ENCODE results near the gene IDH3B. TPM values are rescaled to one million over a fixed set of nuclear protein-coding genes. Genes with fewer than 3 reads are reported as not detected.

The IDH3B gene
- total and polyA plus RNA-seq, 2 donors (not counting 3 experiments of a cell fraction or from before 2014, with no cell fraction given): 86.9 to 177 TPM

- no peak for FAIRE-seq
- dilution Hi-C loops (cut with MboI; ENCODE audit: extremely low pct_ligation_motif_present, low sequenced_read_pairs) (no loop called here), intact Hi-C loops (cut with micrococcal nuclease) (no loop called here)
- Histone ChIP-seq H3K9ac (replicated peaks; ENCODE audit: extremely low read depth, insufficient read depth, low read length) (no peak overlapping the region), H3K9me3 (replicated peaks; ENCODE audit: control insufficient read depth, insufficient read depth, low read length) (no peaks in the 10 kb centered on the region), H3K36me3 (ENCODE audit: control insufficient read depth in 2 of 2, extremely low read depth in 1 of 2, insufficient read depth in 2 of 2, low read length in 2 of 2) (no peaks in the 10 kb centered on the region), H3K9me1 (replicated peaks; ENCODE audit: control insufficient read depth, extremely low read depth, insufficient read depth, low read length) (no peaks in the 10 kb centered on the region), H3K27ac (ENCODE audit: insufficient read depth, low read depth, low read length) (no peak overlapping the region), H3K4me3 (replicated peaks in 1 of 3; ENCODE audit: insufficient read depth in 1 of 3, low read depth in 1 of 3, low read length in 3 of 3) (no peak overlapping the region), H3K4me1 (ENCODE audit: control insufficient read depth, extremely low read depth, insufficient read depth, low read length) (no peaks in the 10 kb centered on the region), H4K20me1 (replicated peaks; ENCODE audit: control insufficient read depth, extremely low read depth, insufficient read depth, low read length) (no peaks in the 10 kb centered on the region), H2AFZ (ENCODE audit: low read depth, low read length) (no peak overlapping the region), H3K27me3 (ENCODE audit: control insufficient read depth in 2 of 2, insufficient read depth in 2 of 2, low read length in 2 of 2) (peaks cover 0 to 2% of the 10 kb centered on the region in 2 experiments), H3K79me2 (ENCODE audit: control insufficient read depth, insufficient read depth, low read length) (no peaks in the 10 kb centered on the region), H3K4me2 (ENCODE audit: insufficient read depth, low read length) (no peak overlapping the region)
- no peak for DNase-seq (ENCODE audit: low read depth, low spot score)
- no peak for TF ChIP-seq EZH2 (IDR thresholded peaks at IDR 0.05; ENCODE audit: borderline replicate concordance, low read depth, low read length, severe bottlenecking)
- no peak for TF ChIP-seq POLR2AphosphoS5 (IDR thresholded peaks at IDR 0.05; ENCODE audit: insufficient read depth, low read depth, low read length)
- no peak for TF ChIP-seq FOS (IDR thresholded peaks at IDR 0.05; ENCODE audit: borderline replicate concordance, insufficient read depth, low read length)
- TF ChIP-seq JUN (IDR thresholded peaks at IDR 0.05; ENCODE audit: borderline replicate concordance, insufficient read depth, insufficient read length, low read depth): no peak
- TF ChIP-seq MYC (IDR thresholded peaks at IDR 0.05; ENCODE audit: low read depth, low read length): no peak
- no peak for TF ChIP-seq GATA2 (IDR thresholded peaks at IDR 0.05; ENCODE audit: insufficient read depth, insufficient read length, low read depth, low read length)
- TF ChIP-seq CTCF (IDR thresholded peaks at IDR 0.05; ENCODE audit: extremely low read depth in 1 of 2, insufficient read depth in 1 of 2, low read depth in 1 of 2, low read length in 2 of 2): no peak
- TF ChIP-seq POLR2A (IDR thresholded peaks at IDR 0.05; ENCODE audit: low read depth, low read length): no peak
- no peak for TF ChIP-seq MAX (IDR thresholded peaks at IDR 0.05; ENCODE audit: insufficient read depth, insufficient read length)
- no TSS peak for BruUV-seq (replicated peaks)
- CTCF ChIA-PET: no interaction called here
- POLR2A ChIA-PET: no interaction called here
These were observed 51.9 kb downstream of the IDH3B start for GRCh38 chr20:2612073-2612472.
